K562 (cell line): Measurements from ENCODE around the gene GPR22. TPM values are rescaled to one million over a fixed set of nuclear protein-coding genes. Genes with fewer than 3 reads are reported as not detected.

ENCODE experiments used
- CEBPZ ChIP-seq: fragments of 150-350 bp; IDR thresholded peaks from 2 replicates; pipeline ENCODE4 v1.6.1; 2014; ENCODE audit warnings: low read depth, mild to moderate bottlenecking, low read length, borderline replicate concordance
- DDX20 ChIP-seq: fragments of 450-650 bp; IDR thresholded peaks from 2 replicates; pipeline ENCODE4 v1.6.1; 2016; ENCODE audit warnings: missing genetic modification characterization, low read depth, mild to moderate bottlenecking, missing compliant biosample characterization, moderate library complexity
- KLF1 ChIP-seq: fragments of 450-650 bp; IDR thresholded peaks from 2 replicates; pipeline ENCODE4 v1.6.1; 2016; ENCODE audit warnings: missing genetic modification characterization, missing compliant biosample characterization
- NONO ChIP-seq, 2 experiments: fragments of 200-400 bp in 1 of 2; fragments of 450-650 bp in 1 of 2; formaldehyde crosslinking in 1 of 2; IDR thresholded peaks; 2 replicates each; pipeline ENCODE4 v1.6.1; 2017; ENCODE audit warnings: low read depth in 2 of 2, mild to moderate bottlenecking in 2 of 2, moderate library complexity in 2 of 2, low read length in 1 of 2
- POLR2H ChIP-seq: IDR thresholded peaks from 2 replicates; pipeline ENCODE4 v1.6.1; 2016; ENCODE audit warnings: missing genetic modification characterization, low read depth, mild to moderate bottlenecking, control low read depth, missing compliant biosample characterization, moderate library complexity
- PPARD ChIP-seq: fragments of 250-450 bp; sonication (Bioruptor Pico); IDR thresholded peaks from 2 replicates; pipeline ENCODE4 v1.8.0; 2022; ENCODE audit warnings: inconsistent platforms, mild to moderate bottlenecking, moderate library complexity
- PTRF ChIP-seq: fragments of 450-650 bp; IDR thresholded peaks from 2 replicates; pipeline ENCODE4 v1.6.1; 2016; ENCODE audit warnings: mild to moderate bottlenecking, missing genetic modification characterization, missing compliant biosample characterization
- SOX6 ChIP-seq: fragments of 450-650 bp; IDR thresholded peaks from 2 replicates; pipeline ENCODE4 v1.6.1; 2014; ENCODE audit warnings: mild to moderate bottlenecking
- ZBTB17 ChIP-seq: fragments of 450-650 bp; formaldehyde crosslinking; IDR thresholded peaks from 2 replicates; pipeline ENCODE4 v1.4.0; 2020; ENCODE audit warnings: mild to moderate bottlenecking
- ZNF280A ChIP-seq: fragments of 450-650 bp; IDR thresholded peaks from 2 replicates; pipeline ENCODE4 v1.6.1; 2018; ENCODE audit warnings: mild to moderate bottlenecking, low read depth; ENCODE audit not compliant: partially characterized antibody
- polyA plus RNA-seq, 8 experiments: library from polyadenylated mRNA; depleted of rRNA in 4 of 8; stranded (reverse) in 5 of 8; unstranded in 3 of 8; fragments of >200 nt; fragmentation: Nextera tagmentation in 2 of 8; fragmentation: Illumina TruSeq in 1 of 8; extraction: Ambion mirVana in 2 of 8; extraction: Trizol in 1 of 8; gene quantifications; 2 replicates each; pipeline versions ENCODE4 v1.2.1 to v1.2.3, GENCODE V29; 2011 to 2014; ENCODE audit warnings: inconsistent platforms in 1 of 8, missing spikeins in 1 of 8
- total RNA-seq, 7 experiments: library from RNA; depleted of rRNA in 6 of 7; stranded (reverse); fragments of >200 nt in 6 of 7; fragmentation: Illumina TruSeq in 2 of 7; extraction: Trizol in 2 of 7; gene quantifications; 2 replicates each; pipeline versions ENCODE4 v1.2.1 to v1.2.3, GENCODE V29; 2011 to 2021; ENCODE audit warnings: low replicate concordance in 1 of 7
- TF ChIP-seq, protein P1 (sequence below), 2 experiments: fragments of 450-650 bp; formaldehyde crosslinking in 1 of 2; IDR thresholded peaks; 2 replicates each; pipeline versions ENCODE4 v1.4.0 to v1.6.1; 2014 to 2020; ENCODE audit warnings: mild to moderate bottlenecking in 2 of 2, borderline replicate concordance in 1 of 2, low read depth in 1 of 2
- TF ChIP-seq, protein P2 (sequence below): fragments of 450-650 bp; formaldehyde crosslinking; IDR thresholded peaks from 2 replicates; pipeline ENCODE4 v1.4.0; 2022; ENCODE audit warnings: mild to moderate bottlenecking, moderate library complexity

The GPR22 gene
- total and polyA plus RNA-seq, 9 of the 15 experiments (the other 6 are each of a cell fraction or from before 2014, with no cell fraction given) = 0.07 to 0.20 TPM; not detected in 7

GRCh38 chr7:107453388-107453787, 16.5 kb upstream of the GPR22 start (continued):
- TF ChIP-seq, protein P1, sequence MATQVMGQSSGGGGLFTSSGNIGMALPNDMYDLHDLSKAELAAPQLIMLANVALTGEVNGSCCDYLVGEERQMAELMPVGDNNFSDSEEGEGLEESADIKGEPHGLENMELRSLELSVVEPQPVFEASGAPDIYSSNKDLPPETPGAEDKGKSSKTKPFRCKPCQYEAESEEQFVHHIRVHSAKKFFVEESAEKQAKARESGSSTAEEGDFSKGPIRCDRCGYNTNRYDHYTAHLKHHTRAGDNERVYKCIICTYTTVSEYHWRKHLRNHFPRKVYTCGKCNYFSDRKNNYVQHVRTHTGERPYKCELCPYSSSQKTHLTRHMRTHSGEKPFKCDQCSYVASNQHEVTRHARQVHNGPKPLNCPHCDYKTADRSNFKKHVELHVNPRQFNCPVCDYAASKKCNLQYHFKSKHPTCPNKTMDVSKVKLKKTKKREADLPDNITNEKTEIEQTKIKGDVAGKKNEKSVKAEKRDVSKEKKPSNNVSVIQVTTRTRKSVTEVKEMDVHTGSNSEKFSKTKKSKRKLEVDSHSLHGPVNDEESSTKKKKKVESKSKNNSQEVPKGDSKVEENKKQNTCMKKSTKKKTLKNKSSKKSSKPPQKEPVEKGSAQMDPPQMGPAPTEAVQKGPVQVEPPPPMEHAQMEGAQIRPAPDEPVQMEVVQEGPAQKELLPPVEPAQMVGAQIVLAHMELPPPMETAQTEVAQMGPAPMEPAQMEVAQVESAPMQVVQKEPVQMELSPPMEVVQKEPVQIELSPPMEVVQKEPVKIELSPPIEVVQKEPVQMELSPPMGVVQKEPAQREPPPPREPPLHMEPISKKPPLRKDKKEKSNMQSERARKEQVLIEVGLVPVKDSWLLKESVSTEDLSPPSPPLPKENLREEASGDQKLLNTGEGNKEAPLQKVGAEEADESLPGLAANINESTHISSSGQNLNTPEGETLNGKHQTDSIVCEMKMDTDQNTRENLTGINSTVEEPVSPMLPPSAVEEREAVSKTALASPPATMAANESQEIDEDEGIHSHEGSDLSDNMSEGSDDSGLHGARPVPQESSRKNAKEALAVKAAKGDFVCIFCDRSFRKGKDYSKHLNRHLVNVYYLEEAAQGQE (IDR thresholded peaks at IDR 0.05; ENCODE audit: borderline replicate concordance) = no peak
- TF ChIP-seq, protein P1 (CRISPR knock-in tag; IDR thresholded peaks at IDR 0.05; ENCODE audit: low read depth) = no peak
- TF ChIP-seq NONO (IDR thresholded peaks at IDR 0.05; ENCODE audit: low read depth in 2 of 2, low read length in 1 of 2) = peak in 1 of 2 experiments; percentile 11; a peak in 1 of 4 replicates
- no peak for TF ChIP-seq DDX20 (tag)
- peak; percentile 38; the same call in 1 of the 2 replicates for TF ChIP-seq SOX6
- TF ChIP-seq POLR2H (tag) = 0 out of 2 replicates have a peak, but pooled peaks have one; percentile 16
- TF ChIP-seq ZNF280A = no peak
- no peak for TF ChIP-seq ZBTB17 (CRISPR knock-in tag)
- no peak for TF ChIP-seq PTRF
- no peak for TF ChIP-seq CEBPZ
- no peak for TF ChIP-seq PPARD (CRISPR knock-in tag)
- no peak for TF ChIP-seq KLF1 (tag)
- TF ChIP-seq, protein P2, sequence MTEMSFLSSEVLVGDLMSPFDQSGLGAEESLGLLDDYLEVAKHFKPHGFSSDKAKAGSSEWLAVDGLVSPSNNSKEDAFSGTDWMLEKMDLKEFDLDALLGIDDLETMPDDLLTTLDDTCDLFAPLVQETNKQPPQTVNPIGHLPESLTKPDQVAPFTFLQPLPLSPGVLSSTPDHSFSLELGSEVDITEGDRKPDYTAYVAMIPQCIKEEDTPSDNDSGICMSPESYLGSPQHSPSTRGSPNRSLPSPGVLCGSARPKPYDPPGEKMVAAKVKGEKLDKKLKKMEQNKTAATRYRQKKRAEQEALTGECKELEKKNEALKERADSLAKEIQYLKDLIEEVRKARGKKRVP (CRISPR knock-in tag) = no peak
